ELR (cell line): ENCODE results near the gene TGFB1.
"Not testable (repeated sequence)": the region's sequence is repeated elsewhere in the genome, so short reads cannot be mapped to it uniquely, and the experiment has no call there.

Source experiments
- DNase-seq: peaks from one replicate; pipeline ENCODE4 v3.0.0-alpha.2; 2015; ENCODE audit warnings: low read depth

TGFB1 gene

GRCh38 chr19:41300555-41300954, 53.2 kb downstream of the TGFB1 start:
- no peak for DNase-seq

GRCh38 chr19:41299755-41300089, 54.0 kb downstream of the TGFB1 start:
- DNase-seq: peak; percentile 44

GRCh38 chr19:41299046-41299754, 54.5 kb downstream of the TGFB1 start:
- DNase-seq: no peak

GRCh38 chr19:41298348-41298964, 55.3 kb downstream of the TGFB1 start:
- DNase-seq: peak; percentile 33

- no peak for DNase-seq
Observed at GRCh38 chr19:41297628-41298347, 55.9 kb downstream of the TGFB1 start.

GRCh38 chr19:41296433-41296871, 57.3 kb downstream of the TGFB1 start:
- no peak for DNase-seq

- no peak for DNase-seq
Observed at GRCh38 chr19:41295499-41295898, 58.2 kb downstream of the TGFB1 start.

GRCh38 chr19:41294393-41294792, 59.3 kb downstream of the TGFB1 start:
- DNase-seq: no peak

- not testable (repeated sequence) for DNase-seq
Observed at GRCh38 chr19:41289814-41290213, 63.9 kb downstream of the TGFB1 start.

GRCh38 chr19:41288673-41289530, 64.8 kb downstream of the TGFB1 start:
- no peak for DNase-seq
